Activated B cell treated with CpG ODN at 0.5 μM for 24 hours (primary cell): ENCODE data around the gene PDIA5. TPM values are rescaled to one million over a fixed set of nuclear protein-coding genes. Genes with fewer than 3 reads are reported as not detected.

Experiments
- ATAC-seq: fragments of 200-7000 bp; cut with Tn5 transposase; one replicate; pipeline ENCODE4 v1.10.0; 2021; ENCODE audit warnings: low read depth, mild to moderate bottlenecking, moderate library complexity
- CTCF ChIA-PET: fragments of 350-600 bp; sonication (Branson Sonifier 250); formaldehyde crosslinking; loops from one replicate; lab custom pipeline; 2021; ENCODE audit warnings: antibody characterized with exemption; lab: Charles Lee
- POLR2A ChIA-PET: fragments of 350-600 bp; sonication (Branson Sonifier 250); formaldehyde crosslinking; loops from one replicate; lab custom pipeline; 2021; ENCODE audit warnings: antibody characterized with exemption; lab: Charles Lee
- DNase-seq: peaks from one replicate; pipeline ENCODE4 v3.0.0; 2022
- H3K27ac Mint-ChIP-seq: one replicate; pipeline ENCODE4 v1.8.0; 2020; ENCODE audit warnings: mixed read lengths
- H3K27me3 Mint-ChIP-seq: one replicate; pipeline ENCODE4 v1.8.0; 2021; ENCODE audit warnings: mixed read lengths
- H3K36me3 Mint-ChIP-seq: one replicate; pipeline ENCODE4 v1.8.0; 2021; ENCODE audit warnings: low read depth, mixed read lengths
- H3K4me1 Mint-ChIP-seq: one replicate; pipeline ENCODE4 v1.8.0; 2021; ENCODE audit warnings: mixed read lengths
- H3K4me3 Mint-ChIP-seq: one replicate; pipeline ENCODE4 v1.8.0; 2020; ENCODE audit warnings: mild to moderate bottlenecking, mixed read lengths
- H3K9me3 Mint-ChIP-seq: one replicate; pipeline ENCODE4 v1.8.0; 2020; ENCODE audit warnings: mixed read lengths
- CTCF ChIP-seq: fragments of 200-600 bp; IDR thresholded peaks from one replicate; pipeline ENCODE4 v1.8.0; 2022; ENCODE audit warnings: antibody characterized with exemption, mild to moderate bottlenecking
- intact Hi-C: fragments of 100-400 bp; cut with micrococcal nuclease; formaldehyde crosslinking; loops from one replicate; pipeline ENCODE4 v1.15.1; 2024
- total RNA-seq: library from RNA; stranded (reverse); gene quantifications from 2 replicates; pipeline ENCODE4 v1.2.3, GENCODE V29; 2022

The PDIA5 gene
- total RNA-seq, 1 donor from 2014 or later: 8.5 TPM

- no peak for ATAC-seq
- CTCF ChIA-PET: no interaction called here
- intact Hi-C loops: no loop called here
- no peak for TF ChIP-seq CTCF
- DNase-seq: no peak
- Mint-ChIP-seq H3K27ac (no peak overlapping the region), H3K4me1 (peaks cover 18% of the 10 kb centered on the region), H3K27me3 (no peaks in the 10 kb centered on the region), H3K9me3 (no peaks in the 10 kb centered on the region), H3K4me3 (no peak overlapping the region), H3K36me3 (peaks cover 16% of the 10 kb centered on the region)
- POLR2A ChIA-PET: no interaction called here
Observed at GRCh38 chr3:123154020-123154985, 87.5 kb downstream of the PDIA5 start.

- TF ChIP-seq CTCF: no peak
- no peaks in the 10 kb centered on the region for H3K27me3 Mint-ChIP-seq
- H3K27ac Mint-ChIP-seq: no peak overlapping the region
- H3K4me1 Mint-ChIP-seq: peaks cover 18% of the 10 kb centered on the region
- DNase-seq: no peak
- no peak for ATAC-seq
- no peak overlapping the region for H3K4me3 Mint-ChIP-seq
- no peaks in the 10 kb centered on the region for H3K9me3 Mint-ChIP-seq
- ChIA-PET POLR2A (no interaction called here), CTCF (no interaction called here)
- intact Hi-C loops: no loop called here
- peaks cover 13% of the 10 kb centered on the region for H3K36me3 Mint-ChIP-seq
Observed at GRCh38 chr3:123155471-123156011, 88.7 kb downstream of the PDIA5 start.

- ATAC-seq: no peak
- H3K9me3 Mint-ChIP-seq: no peaks in the 10 kb centered on the region
- no peak for DNase-seq
- no peaks in the 10 kb centered on the region for H3K27me3 Mint-ChIP-seq
- H3K36me3 Mint-ChIP-seq: peaks cover 9% of the 10 kb centered on the region
- CTCF ChIA-PET: no interaction called here
- no peak overlapping the region for H3K27ac Mint-ChIP-seq
- POLR2A ChIA-PET: no interaction called here
- peaks cover 18% of the 10 kb centered on the region for H3K4me1 Mint-ChIP-seq
- no peak overlapping the region for H3K4me3 Mint-ChIP-seq
- TF ChIP-seq CTCF: no peak
- intact Hi-C loops: no loop called here
Observed at GRCh38 chr3:123156276-123156995, 89.6 kb downstream of the PDIA5 start.

GRCh38 chr3:123157209-123157597 is 90.4 kb downstream of the PDIA5 start:
- Mint-ChIP-seq H3K4me1 (peaks cover 18% of the 10 kb centered on the region), H3K4me3 (no peak overlapping the region), H3K27ac (no peak overlapping the region), H3K27me3 (no peaks in the 10 kb centered on the region), H3K9me3 (no peaks in the 10 kb centered on the region), H3K36me3 (peaks cover 13% of the 10 kb centered on the region)
- intact Hi-C loops: no loop called here
- TF ChIP-seq CTCF: no peak
- POLR2A ChIA-PET: no interaction called here
- ATAC-seq (no peak), DNase-seq (no peak)
- CTCF ChIA-PET: no interaction called here
